Right ventricle myocardium superior (tissue), 1 donor: ENCODE data around the gene CEMIP2. TPM values are rescaled to one million over a fixed set of nuclear protein-coding genes. Genes with fewer than 3 reads are reported as not detected.

Experiments used
- ATAC-seq: fragments of 200-7000 bp; cut with Tn5 transposase; one replicate; pipeline ENCODE4 v1.9.1; 2020; ENCODE audit warnings: mild to moderate bottlenecking; ENCODE audit not compliant: poor library complexity
- DNase-seq: peaks from one replicate; pipeline ENCODE4 v3.0.0-alpha.2; 2020
- intact Hi-C: fragments of 100-400 bp; cut with DNase I; formaldehyde crosslinking; loops from one replicate; pipeline ENCODE4 v1.11.2; 2022
- total RNA-seq: library from RNA; stranded (reverse); fragmentation: NEBNext Ultra II Directional; extraction: Animal tissue kit (Norgen Biotek cat#: 25700); gene quantifications from one replicate; pipeline ENCODE4 v1.2.1, GENCODE V29; 2021
- donor health status: DM: no; HTN: yes; CAD: no; lungs with severe emphysema.

CEMIP2 gene
- total RNA-seq, 1 donor from 2014 or later, result 7.9 TPM

DNA sequence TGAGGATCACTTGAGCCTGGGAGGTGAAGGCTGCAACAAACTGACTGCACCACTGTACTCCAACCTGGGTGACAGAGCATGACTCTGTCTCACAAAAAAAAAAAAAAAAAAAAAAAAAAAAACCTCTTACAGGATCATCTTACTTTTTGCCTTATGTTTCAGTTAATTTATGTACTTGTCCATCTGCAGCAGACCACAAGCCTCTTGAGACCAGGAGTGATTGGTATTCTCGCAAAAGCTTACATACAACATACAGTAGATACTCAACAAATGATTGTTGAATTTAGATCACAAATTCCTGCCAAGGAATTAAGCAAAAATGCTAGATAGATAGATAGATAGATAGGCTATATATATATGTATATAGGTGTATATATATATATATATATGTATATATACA is 12.4 kb downstream of the CEMIP2 start:
- ATAC-seq (no peak), DNase-seq (no peak)
- intact Hi-C loops, result no loop called here

DNA sequence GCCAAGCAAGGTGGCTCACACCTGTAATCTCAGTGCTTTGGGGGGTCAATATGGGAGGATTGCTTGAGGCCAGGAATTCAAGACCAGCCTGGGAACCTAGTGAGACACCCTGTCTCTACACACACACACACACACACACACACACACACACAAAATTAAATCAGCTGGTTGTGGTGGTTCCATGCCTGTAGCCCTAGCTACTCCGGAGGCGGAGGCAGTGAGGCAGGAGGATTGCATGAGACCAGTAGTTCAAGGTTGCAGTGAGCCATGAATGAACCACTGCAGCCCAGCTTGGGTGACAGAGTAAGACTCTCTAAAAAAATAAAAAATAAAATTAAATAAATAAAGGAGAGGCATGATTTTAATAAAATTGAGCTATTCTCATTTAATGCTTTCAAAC is 13.1 kb downstream of the CEMIP2 start:
- DNase-seq (no peak), ATAC-seq (no peak)
- intact Hi-C loops, result no loop called here

DNA sequence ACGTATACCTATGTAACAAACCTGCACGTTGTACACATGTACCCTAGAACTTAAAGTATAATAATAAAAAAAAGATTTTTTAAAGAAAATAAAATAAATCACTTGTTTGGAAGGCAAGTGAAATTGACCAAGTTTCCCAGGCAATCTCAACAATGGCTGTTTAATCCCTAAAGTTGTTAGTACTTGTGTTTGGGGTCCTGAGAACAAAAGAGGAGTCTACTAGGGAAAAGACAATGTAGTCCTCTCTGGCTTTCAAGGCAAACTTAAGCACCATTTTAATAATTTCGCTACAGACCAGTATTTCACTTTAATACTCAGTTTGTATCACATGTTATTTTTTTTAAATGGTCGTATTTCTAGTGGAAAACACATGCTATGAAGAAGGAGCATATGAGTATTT is 14.2 kb downstream of the CEMIP2 start:
- intact Hi-C loops, result no loop called here
- ATAC-seq (no peak), DNase-seq (no peak)

DNA sequence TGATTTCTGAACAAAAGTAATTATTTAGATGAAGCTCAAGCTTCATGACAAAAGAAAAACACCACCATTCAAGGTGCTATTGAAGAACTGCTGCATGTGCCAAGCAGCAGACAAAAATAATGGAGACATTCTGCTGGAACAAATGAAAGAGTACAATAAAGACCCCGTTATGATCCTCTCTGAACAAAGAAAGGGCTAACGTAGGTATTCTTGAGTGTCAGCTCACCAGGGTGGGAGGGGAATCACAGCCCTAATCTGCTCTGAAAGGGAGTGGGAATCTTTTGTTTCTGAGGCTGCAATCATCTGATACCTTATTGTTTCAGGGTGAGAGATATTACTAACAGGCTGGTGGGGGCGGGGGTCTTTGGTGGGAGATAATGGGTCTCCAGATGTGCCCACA is 15.4 kb downstream of the CEMIP2 start:
- intact Hi-C loops, result no loop called here
- ATAC-seq (no peak), DNase-seq (no peak)

DNA sequence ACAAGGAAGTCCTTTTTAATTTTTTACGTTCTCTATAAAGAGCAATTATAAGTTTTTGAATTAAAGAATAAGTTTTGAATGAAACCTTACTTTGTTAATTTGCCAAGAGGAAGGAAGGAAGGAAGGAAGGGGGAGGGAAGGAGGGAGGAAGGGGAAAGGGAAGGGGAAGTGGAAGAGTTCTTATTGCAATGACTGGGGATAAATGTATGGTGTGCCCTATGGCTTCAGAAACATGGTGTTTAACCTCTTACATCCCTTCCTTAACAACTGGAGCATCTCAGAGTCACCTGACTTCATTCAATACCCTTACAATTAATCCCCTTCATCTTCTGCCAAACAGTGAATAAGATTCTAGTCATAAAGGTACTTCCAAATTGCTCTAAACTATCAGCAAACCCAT is 16.0 kb downstream of the CEMIP2 start:
- intact Hi-C loops, result no loop called here
- ATAC-seq, result no peak
- no peak for DNase-seq

DNA sequence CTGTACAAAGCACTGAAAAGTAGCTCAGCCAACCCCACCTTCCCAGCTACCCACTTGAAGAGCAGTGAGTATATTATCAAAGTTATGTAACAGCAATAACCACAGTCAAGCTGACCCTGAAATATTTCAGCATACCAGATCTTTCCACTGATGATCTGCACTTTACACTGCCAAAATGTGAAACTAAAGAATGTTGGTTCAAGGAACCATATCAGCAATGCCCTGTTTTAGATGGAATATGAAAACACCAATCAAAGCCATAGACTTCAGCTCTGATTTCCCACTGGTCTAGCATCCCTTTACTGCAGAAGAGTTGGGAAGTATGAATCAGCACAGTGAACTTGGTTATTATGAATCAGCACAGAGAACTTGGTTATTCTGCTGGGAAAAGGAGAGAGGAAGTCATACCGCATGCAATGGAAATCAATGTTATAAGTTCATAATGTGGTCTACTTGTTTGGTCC is 20.0 kb downstream of the CEMIP2 start:
- intact Hi-C loops, result no loop called here
- ATAC-seq, result no peak
- no peak for DNase-seq

DNA sequence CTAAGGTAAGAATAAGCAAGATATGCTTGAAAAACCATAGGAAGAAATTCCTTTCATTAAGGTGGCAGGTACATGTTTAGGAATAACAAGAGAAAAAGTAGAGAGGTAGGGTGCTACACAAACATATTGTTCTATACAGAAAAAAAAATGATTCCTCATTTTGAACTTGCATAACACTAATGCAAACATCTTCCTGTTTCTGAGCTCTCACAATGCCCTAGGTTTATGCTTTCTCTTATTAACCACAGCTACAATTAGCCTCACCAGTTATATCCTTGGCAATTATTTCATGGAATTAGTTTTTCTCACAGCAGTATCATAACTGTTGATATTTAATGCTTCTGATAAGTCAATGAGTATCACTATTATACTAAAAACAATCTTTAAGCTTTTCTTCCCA is 20.7 kb downstream of the CEMIP2 start:
- intact Hi-C loops, result no loop called here
- no peak for DNase-seq
- ATAC-seq, result no peak

DNA sequence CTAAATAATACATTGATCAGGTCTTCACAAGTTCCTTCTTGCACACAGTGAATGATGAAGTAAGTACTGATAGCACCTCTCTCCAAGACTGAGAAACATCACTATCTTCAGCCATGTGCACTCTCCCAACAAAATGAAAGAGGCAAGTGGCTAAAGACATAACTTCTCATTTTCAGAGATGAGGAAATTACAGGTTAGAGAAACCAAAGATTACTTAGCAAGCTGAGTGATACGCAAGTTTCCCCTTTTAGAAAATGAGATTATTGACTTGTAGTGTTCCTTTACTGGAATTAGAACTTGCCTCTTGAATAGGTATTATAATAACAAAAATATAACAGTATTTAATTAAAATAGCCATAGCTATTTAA is 21.6 kb downstream of the CEMIP2 start:
- ATAC-seq, result no peak
- intact Hi-C loops, result no loop called here
- DNase-seq, result no peak

DNA sequence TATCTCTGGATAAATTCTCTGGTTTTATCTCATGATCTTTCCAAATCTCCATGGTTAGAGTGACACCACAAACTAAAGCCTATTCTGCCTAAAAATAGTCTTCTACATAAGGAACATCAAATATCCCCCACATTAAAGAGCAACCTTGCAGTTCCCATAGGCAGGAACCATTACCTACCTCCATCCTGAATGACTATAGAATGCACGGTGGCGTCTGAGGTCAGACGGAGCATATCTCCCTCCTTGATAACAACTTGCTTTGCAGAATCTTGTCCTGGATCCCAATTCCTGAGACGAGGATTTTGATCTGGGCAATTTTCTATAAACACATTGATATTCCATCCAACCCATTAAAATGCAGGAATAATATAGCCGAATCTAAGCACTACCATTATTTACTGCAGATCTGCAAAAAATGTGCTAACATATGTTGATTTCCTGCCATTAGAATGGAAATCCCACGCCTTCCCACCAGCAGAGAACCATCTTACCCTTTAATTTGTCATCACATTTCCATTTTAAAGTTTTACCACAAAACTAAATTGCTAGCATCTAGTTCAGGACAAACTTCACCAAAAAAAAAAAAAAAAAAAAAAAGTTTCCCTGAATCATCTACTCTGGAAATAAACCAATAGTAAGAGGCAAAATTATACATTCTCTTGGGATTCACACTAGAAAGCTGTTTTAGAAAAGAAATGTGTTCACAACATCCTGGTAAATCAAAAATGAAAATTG is 22.1 kb downstream of the CEMIP2 start:
- intact Hi-C loops, result no loop called here
- ATAC-seq, result no peak
- DNase-seq, result no peak

DNA sequence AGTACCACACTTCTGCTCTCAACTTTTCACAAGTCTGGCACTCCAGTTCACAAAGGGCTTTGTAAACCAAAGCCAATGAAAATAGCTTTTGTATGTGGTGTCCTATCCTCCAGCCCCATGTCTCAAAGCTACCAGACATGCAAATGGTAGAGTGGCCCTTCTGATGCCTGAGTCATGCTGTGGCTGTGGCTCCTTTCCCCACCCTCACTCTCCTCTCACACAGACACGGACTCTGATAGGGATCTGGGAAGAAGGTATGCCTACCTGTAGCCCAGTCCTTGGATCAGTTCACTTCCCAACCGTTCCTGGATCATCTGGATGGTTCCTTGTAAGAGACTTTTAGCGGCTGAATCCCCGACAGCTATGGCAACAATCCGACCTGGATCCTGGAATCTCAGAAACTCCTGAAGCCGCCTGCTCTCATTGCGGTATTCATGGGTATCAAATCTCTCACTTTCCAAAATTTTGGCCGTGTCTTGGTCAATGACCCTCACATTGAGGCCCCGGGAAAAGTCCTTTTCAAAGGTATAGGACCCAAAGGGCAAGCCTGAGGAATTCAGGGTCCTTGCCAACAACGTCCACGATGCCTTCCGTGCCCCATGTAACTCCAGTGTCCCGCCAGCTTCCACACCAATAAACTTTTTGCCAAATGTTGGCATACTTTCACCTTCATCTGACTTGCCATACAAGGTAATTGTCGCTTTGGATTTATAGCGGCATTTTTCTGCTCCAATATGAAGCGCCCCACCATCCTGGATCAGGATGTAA is 23.4 kb downstream of the CEMIP2 start:
- ATAC-seq, result no peak
- intact Hi-C loops, result no loop called here
- no peak for DNase-seq

DNA sequence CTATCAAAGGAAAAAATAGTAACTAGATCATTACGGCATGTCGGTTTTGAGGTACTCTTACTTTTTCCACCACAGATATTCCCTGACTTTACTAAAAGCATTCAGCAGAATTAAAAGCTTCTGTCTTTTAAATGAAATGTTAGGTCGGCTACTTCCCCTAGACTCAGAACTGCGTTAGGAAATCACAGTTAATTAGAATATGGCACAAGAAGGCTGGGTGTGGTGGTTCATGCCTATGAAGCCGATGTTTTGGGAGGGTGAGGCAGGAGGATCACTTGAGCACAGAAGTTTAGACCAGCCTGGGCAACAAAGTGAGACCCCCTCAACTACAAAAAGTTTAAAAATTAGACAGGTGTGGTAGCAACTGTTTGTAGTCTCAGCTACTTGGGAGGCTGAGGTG is 24.4 kb downstream of the CEMIP2 start:
- ATAC-seq, result no peak

DNA sequence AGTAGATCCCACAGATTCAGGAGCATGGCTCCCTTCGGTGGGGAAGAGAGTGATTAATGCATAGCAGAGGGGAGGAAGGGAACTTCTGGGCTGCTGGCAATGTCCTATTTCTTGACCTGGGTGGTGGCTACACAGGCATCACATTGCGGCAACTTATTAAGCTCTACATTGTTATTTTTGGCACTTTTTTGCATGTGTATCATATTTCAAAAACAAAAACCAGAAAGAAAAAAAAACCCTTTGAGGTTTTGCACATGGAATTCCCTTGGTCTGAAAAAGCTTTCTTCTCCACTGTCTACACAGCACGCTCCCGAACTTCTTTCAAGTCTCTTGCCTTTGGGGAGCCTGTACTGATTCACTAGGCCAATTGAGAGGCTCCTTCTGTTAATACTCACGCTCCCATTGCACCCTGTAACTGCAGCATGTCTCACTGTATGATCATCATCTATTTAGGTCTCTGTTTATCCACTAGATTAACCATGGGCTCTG is 25.1 kb downstream of the CEMIP2 start:
- DNase-seq, result no peak
- intact Hi-C loops, result no loop called here
- ATAC-seq, result no peak

More for the DNA sequence above, 24.4 kb downstream of the CEMIP2 start:
- no peak for DNase-seq
- intact Hi-C loops, result no loop called here

DNA sequence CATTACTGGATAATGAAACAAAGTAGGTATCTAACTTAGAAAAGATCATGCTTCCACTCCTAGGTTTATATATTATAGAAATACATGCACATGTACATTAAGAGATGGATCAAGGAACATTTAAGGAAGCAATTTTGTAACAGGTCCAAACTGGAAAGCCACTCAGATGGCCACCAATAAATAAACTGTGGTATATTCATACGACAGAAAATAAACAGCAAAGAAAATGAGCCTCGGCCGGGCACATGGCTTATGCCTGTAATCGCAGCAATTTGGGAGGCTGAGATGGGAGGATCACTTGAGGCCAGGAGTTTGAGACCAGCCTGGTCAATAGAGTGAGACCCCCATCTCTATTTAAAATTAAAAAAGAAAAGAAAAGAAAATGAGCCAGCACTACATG is 25.6 kb downstream of the CEMIP2 start:
- ATAC-seq, result no peak
- no peak for DNase-seq
- intact Hi-C loops, result no loop called here

DNA sequence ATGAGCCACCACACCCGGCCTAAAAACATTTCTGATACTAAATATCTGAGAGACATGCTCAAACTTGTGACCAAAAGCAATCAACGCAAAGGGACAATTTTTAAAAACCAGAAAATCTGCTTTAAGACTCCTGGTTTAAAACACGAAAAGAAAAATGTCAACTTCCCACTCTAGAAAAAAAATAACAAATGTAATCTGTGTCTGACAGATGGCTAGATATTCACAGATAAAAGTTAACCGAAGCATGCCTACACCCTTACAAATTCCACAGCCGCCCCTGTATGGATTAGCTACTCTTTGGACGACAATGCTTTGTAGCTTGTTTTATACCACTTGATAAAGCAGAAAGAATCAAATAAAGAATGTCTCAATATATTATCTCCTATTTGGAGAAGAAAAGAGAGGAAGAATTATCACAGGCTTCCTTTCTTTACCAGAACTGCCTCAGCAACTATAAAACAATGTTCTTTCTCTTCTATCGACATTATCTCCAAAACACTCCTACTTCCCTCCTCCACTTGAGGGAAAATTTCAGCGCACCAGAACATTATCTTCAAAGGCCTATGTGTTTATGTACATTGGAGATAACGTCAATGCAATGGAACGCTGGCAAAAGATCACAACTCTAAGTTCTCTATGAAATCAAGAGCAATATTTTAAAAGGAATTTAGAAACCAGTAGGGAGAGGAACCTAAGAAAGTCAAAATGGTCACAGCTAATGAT is 26.2 kb downstream of the CEMIP2 start:
- intact Hi-C loops, result no loop called here
- DNase-seq (no peak), ATAC-seq (no peak)

DNA sequence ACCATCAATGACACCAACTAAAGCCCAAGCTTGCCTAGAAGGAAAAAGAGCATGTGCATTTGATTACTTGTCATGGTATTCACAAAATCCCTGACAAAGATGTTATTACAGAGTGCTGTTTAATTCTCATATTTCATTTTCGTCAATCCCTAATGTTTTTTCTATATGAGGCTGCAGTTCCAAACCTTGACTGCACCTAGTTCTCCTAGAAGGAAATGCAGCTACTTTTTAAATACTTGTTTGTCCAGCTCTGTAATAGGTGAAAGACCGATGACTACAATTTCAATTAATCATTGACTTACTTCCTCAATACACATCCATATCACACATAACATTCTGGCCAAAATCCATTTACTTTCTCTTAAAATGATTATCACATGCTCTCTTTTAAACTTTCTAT is 28.1 kb downstream of the CEMIP2 start:
- no peak for DNase-seq
- intact Hi-C loops, result no loop called here
- ATAC-seq, result no peak

DNA sequence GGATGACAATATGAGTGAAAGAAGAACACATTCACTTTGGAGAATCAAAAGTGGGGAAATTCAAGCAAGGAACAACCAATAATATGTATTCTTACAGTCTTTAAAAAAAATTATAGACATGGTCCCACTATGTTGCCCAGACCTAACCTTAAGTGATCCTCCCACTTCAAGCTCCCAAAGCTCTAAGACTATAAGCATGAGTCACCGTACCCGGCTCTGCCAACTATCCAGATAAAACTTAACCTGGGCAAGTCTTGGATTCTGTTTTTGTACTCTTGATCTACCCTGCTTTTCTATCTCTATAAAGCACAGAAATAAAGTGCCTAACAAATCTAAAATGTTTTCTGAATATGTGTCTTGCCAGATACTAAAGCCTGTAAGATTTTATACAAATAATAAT is 30.9 kb downstream of the CEMIP2 start:
- intact Hi-C loops, result no loop called here
- ATAC-seq, result no peak

DNA sequence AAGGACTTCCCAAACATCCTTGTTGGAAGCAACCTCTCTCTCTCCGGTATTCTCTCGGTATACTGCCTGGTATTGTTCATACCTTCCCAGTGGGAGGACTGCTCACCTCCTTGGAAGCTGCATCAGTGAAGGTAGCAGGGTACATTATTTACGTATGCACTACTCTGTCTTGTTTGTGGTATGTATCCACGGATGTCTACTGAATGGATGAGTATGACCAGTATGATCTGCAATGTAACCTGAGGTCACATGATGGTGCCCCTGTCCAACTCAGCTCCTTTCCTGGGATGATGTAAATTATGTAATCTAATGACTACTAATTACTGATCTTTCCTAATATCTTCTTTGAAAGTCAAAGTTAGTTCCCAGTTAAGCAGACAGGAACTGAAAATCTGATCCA is 32.1 kb downstream of the CEMIP2 start:
- intact Hi-C loops, result no loop called here
- no peak for ATAC-seq
- no peak for DNase-seq

More for the DNA sequence above, 30.9 kb downstream of the CEMIP2 start:
- DNase-seq, result no peak

DNA sequence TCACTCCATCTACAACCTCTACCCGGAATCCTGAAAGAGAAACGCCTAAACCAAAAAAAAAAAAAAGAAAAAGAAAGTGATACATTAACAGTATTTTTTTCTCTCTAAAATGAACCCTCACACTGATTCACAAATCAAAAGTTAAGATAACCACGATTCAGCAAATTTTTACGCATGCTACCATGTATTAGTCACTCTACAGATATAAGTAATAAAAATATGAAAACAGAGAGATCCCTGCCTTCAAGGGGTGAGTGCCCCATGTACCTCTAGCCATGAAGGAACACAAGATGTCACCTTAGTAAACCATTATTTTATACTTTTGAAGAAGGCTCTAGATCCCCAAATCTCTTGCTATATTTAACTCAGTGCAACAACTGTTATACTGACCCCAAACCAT is 33.4 kb downstream of the CEMIP2 start:
- ATAC-seq, result no peak
- intact Hi-C loops, result no loop called here
- DNase-seq, result no peak

DNA sequence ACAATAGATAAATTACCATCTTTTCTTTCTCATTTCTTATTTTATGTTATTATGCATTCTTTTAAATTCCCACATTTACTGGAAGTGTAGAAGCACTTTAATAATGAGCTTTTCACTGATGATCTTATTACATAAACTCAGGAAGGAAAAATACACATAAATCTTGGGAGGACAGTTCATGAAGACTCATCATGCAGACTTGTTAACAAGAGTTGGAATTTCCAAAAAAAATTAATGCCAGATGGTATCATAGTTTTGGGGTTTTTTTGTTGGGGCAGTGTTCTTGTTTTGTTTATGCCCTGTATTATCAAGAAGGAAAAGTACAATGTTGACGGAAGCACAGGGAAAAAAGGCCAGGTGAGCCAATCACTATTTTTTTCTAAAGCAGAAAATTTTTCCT is 35.1 kb downstream of the CEMIP2 start:
- no peak for DNase-seq
- intact Hi-C loops, result no loop called here
- ATAC-seq, result no peak
